Peyer's patch (tissue), 4 donors: Measurements from ENCODE around the gene UCKL1.

Experiments used
- POLR2A ChIP-seq, 2 donors: fragments of 450-650 bp; IDR thresholded peaks; one replicate each; pipeline ENCODE4 v1.5.1; 2017; ENCODE audit warnings: antibody characterized with exemption in 2 of 2, mild to moderate bottlenecking in 2 of 2, moderate library complexity in 2 of 2
- TF ChIP-seq, protein P1 (sequence below), 6 experiments: fragments of 450-650 bp in 4 of 6; fragments of 200-600 bp in 2 of 6; sonication (generic) in 1 of 6; IDR thresholded peaks; one replicate each; pipeline ENCODE4 v1.5.1; 2017 to 2019; ENCODE audit warnings: antibody characterized with exemption in 6 of 6, mild to moderate bottlenecking in 3 of 6, moderate library complexity in 1 of 6

DNA sequence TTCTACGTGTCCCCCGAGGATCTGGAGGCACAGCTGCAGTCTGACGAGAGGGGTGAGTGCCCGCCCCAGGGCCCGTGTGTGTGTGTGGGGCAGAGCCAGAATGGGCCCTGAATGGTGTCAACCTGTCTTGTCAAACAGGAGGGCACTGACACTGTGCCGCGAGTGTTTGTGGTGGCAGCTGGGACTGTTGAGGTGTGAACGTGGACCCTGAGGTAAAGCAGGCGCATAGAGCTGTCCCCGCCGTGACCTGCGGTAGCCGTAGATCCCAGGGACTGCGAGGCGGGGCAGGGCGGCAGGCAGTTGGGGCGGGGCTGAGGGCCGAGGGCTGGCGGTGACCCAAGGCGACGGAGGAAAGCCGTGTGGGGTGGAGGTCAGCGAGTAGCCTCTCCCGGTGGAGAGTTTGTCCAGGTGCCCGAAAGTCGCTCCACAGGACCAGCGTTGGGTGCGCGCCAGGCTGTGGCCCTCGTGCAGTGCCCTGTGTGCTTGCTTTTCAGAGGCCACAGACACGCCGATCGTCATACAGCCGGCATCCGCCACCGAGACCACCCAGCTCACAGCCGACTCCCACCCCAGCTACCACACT is 25.2 kb downstream of the UCKL1 start:
- TF ChIP-seq, protein P1, sequence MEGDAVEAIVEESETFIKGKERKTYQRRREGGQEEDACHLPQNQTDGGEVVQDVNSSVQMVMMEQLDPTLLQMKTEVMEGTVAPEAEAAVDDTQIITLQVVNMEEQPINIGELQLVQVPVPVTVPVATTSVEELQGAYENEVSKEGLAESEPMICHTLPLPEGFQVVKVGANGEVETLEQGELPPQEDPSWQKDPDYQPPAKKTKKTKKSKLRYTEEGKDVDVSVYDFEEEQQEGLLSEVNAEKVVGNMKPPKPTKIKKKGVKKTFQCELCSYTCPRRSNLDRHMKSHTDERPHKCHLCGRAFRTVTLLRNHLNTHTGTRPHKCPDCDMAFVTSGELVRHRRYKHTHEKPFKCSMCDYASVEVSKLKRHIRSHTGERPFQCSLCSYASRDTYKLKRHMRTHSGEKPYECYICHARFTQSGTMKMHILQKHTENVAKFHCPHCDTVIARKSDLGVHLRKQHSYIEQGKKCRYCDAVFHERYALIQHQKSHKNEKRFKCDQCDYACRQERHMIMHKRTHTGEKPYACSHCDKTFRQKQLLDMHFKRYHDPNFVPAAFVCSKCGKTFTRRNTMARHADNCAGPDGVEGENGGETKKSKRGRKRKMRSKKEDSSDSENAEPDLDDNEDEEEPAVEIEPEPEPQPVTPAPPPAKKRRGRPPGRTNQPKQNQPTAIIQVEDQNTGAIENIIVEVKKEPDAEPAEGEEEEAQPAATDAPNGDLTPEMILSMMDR (IDR thresholded peaks at IDR 0.05) = no peak
- no peak for TF ChIP-seq POLR2A (IDR thresholded peaks at IDR 0.05)
